ENCODE measurements around the gene HINFP. TPM values are rescaled to one million over a fixed set of nuclear protein-coding genes. Genes with fewer than 3 reads are reported as not detected.

Gene HINFP
- total and polyA plus RNA-seq, 9 of the 15 experiments (the other 6 are each of a cell fraction or from before 2014, with no cell fraction given): 13.8 to 34.1 (median 22.5) TPM

DNA sequence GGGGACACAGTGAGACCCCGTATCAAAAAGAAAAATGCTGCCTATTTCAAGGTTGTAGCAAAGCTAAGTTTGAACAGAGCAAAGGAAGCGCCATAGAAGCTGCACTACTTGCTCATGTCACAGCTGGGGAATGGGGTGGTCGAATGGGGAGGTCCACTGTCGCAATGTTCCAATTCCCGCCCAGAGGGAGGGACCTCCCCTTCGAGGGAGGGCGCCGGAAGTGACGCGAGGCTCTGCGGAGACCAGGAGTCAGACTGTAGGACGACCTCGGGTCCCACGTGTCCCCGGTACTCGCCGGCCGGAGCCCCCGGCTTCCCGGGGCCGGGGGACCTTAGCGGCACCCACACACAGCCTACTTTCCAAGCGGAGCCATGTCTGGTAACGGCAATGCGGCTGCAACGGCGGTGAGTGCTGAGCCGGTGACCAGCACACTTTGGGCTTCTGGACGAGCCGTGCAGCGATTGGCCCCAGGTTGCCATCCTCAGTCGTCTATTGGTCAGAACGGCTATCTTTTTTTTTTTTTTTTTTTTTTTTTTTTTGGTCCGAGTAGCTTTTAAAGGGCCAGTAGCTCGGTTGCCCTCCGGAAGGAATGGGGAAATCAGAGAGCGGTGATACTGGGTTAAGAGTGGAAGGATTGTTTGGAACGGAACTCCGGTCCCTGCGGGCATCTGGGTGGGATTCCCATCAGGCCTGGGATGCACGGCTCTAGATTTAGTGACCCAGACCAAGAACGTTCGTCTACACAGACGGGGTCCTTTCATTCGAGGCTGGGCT is 36.5 kb upstream of the HINFP start, which contains the start of gene HMBS (continued):
- TF ChIP-seq SUPT5H (IDR thresholded peaks at IDR 0.05): peak; percentile 92
- 0 out of 2 replicates have a peak, but pooled peaks have one; percentile 23 for TF ChIP-seq GTF2E2 (tag; IDR thresholded peaks at IDR 0.05)
- TF ChIP-seq NCOA1 (IDR thresholded peaks at IDR 0.05; ENCODE audit: low read depth): no peak
- no peak for TF ChIP-seq OTX1 (CRISPR knock-in tag; IDR thresholded peaks at IDR 0.05)
- peak; percentile 39 for TF ChIP-seq HCFC1 (IDR thresholded peaks at IDR 0.05; ENCODE audit: low read depth, low read length)
- TF ChIP-seq CLOCK (CRISPR knock-in tag; IDR thresholded peaks at IDR 0.05; ENCODE audit: borderline replicate concordance): no peak
- TF ChIP-seq, protein P1, sequence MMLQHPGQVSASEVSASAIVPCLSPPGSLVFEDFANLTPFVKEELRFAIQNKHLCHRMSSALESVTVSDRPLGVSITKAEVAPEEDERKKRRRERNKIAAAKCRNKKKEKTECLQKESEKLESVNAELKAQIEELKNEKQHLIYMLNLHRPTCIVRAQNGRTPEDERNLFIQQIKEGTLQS (IDR thresholded peaks at IDR 0.05): peak; percentile 44; the same call in 1 of the 2 replicates
- TF ChIP-seq, protein P1 (CRISPR knock-in tag; conservative IDR thresholded peaks at IDR 0.05): peak; percentile 60; the same call in 1 of the 2 replicates
- no peak for TF ChIP-seq FOXA1 (IDR thresholded peaks at IDR 0.05; ENCODE audit: borderline replicate concordance)
- TF ChIP-seq BRD9 (IDR thresholded peaks at IDR 0.05; ENCODE audit: low read depth, partially characterized antibody): no peak
- peak; percentile 85 for TF ChIP-seq CREB1 (IDR thresholded peaks at IDR 0.05)
- TF ChIP-seq CREB1 (CRISPR knock-in tag; IDR thresholded peaks at IDR 0.05): peak; percentile 89
- peak; percentile 36 for TF ChIP-seq RBM25 (IDR thresholded peaks at IDR 0.05; ENCODE audit: low read depth, low read length, severe bottlenecking)
- peak; percentile 63 for TF ChIP-seq MXD1 (CRISPR knock-in tag; IDR thresholded peaks at IDR 0.05; ENCODE audit: borderline replicate concordance, poor library complexity, severe bottlenecking)
- no peak for TF ChIP-seq ZNF217 (CRISPR knock-in tag; IDR thresholded peaks at IDR 0.05)
- TF ChIP-seq L3MBTL2 (IDR thresholded peaks at IDR 0.05): peak; percentile 91
- TF ChIP-seq TCF7 (IDR thresholded peaks at IDR 0.05; ENCODE audit: borderline replicate concordance): no peak
- no peak for TF ChIP-seq TFAM (CRISPR knock-in tag; conservative IDR thresholded peaks at IDR 0.05)
- TF ChIP-seq, protein P2, sequence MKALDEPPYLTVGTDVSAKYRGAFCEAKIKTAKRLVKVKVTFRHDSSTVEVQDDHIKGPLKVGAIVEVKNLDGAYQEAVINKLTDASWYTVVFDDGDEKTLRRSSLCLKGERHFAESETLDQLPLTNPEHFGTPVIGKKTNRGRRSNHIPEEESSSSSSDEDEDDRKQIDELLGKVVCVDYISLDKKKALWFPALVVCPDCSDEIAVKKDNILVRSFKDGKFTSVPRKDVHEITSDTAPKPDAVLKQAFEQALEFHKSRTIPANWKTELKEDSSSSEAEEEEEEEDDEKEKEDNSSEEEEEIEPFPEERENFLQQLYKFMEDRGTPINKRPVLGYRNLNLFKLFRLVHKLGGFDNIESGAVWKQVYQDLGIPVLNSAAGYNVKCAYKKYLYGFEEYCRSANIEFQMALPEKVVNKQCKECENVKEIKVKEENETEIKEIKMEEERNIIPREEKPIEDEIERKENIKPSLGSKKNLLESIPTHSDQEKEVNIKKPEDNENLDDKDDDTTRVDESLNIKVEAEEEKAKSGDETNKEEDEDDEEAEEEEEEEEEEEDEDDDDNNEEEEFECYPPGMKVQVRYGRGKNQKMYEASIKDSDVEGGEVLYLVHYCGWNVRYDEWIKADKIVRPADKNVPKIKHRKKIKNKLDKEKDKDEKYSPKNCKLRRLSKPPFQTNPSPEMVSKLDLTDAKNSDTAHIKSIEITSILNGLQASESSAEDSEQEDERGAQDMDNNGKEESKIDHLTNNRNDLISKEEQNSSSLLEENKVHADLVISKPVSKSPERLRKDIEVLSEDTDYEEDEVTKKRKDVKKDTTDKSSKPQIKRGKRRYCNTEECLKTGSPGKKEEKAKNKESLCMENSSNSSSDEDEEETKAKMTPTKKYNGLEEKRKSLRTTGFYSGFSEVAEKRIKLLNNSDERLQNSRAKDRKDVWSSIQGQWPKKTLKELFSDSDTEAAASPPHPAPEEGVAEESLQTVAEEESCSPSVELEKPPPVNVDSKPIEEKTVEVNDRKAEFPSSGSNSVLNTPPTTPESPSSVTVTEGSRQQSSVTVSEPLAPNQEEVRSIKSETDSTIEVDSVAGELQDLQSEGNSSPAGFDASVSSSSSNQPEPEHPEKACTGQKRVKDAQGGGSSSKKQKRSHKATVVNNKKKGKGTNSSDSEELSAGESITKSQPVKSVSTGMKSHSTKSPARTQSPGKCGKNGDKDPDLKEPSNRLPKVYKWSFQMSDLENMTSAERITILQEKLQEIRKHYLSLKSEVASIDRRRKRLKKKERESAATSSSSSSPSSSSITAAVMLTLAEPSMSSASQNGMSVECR (CRISPR knock-in tag; IDR thresholded peaks at IDR 0.05): no peak
